Natural killer cell (primary cell): ENCODE results near the gene ROBO1. TPM values are rescaled to one million over a fixed set of nuclear protein-coding genes. Genes with fewer than 3 reads are reported as not detected.

Experiments
- ATAC-seq, 3 donors: fragments of 150-1000 bp in 2 of 3; fragments of 200-7000 bp in 1 of 3; cut with Tn5 transposase; 1 replicate in 1 of 3; 2 replicates in 2 of 3; pipeline ENCODE4 v1.10.0; 2021; ENCODE audit warnings: mild to moderate bottlenecking in 2 of 3, moderate library complexity in 2 of 3
- DNase-seq, 2 donors: peaks; one replicate each; pipeline versions ENCODE4 v3.0.0 to v3.0.0-alpha.2; 2013 to 2021; ENCODE audit warnings: mixed read lengths in 1 of 2
- H3K27ac ChIP-seq: one replicate; pipeline ENCODE4 v1.5.1; 2013; ENCODE audit warnings: mild to moderate bottlenecking, low read length
- H3K27me3 ChIP-seq: one replicate; pipeline ENCODE4 v1.6.1; 2013; ENCODE audit warnings: low read length; ENCODE audit not compliant: control insufficient read depth, insufficient read depth
- H3K36me3 ChIP-seq: one replicate; pipeline ENCODE4 v1.6.1; 2013; ENCODE audit warnings: low read length; ENCODE audit not compliant: control insufficient read depth, insufficient read depth
- H3K4me1 ChIP-seq: one replicate; pipeline ENCODE4 v1.6.1; 2013; ENCODE audit warnings: low read length; ENCODE audit not compliant: control insufficient read depth, insufficient read depth
- H3K4me3 ChIP-seq: one replicate; pipeline ENCODE4 v1.5.1; 2013; ENCODE audit warnings: low read length
- H3K9me3 ChIP-seq: one replicate; pipeline ENCODE4 v1.6.1; 2013; ENCODE audit warnings: low read length; ENCODE audit not compliant: control insufficient read depth, insufficient read depth
- H3K27ac Mint-ChIP-seq, 2 donors: one replicate each; pipeline ENCODE4 v1.8.0; 2022; ENCODE audit warnings: mild to moderate bottlenecking in 2 of 2, mixed read lengths in 2 of 2, moderate library complexity in 1 of 2
- H3K27me3 Mint-ChIP-seq, 2 donors: one replicate each; pipeline ENCODE4 v1.8.0; 2022; ENCODE audit warnings: low read depth in 2 of 2, mixed read lengths in 2 of 2
- H3K36me3 Mint-ChIP-seq: one replicate; pipeline ENCODE4 v1.8.0; 2022; ENCODE audit warnings: mixed read lengths
- H3K4me1 Mint-ChIP-seq, 2 donors: one replicate each; pipeline ENCODE4 v1.8.0; 2022; ENCODE audit warnings: mixed read lengths in 2 of 2
- H3K4me3 Mint-ChIP-seq: one replicate; pipeline ENCODE4 v1.8.0; 2022; ENCODE audit warnings: mild to moderate bottlenecking, moderate library complexity, mixed read lengths
- H3K9me3 Mint-ChIP-seq, 2 donors: one replicate each; pipeline ENCODE4 v1.8.0; 2022; ENCODE audit warnings: mixed read lengths in 2 of 2
- whole genome bisulfite sequencing: methylation state at CpG from one replicate; pipeline ENCODE4 v1.1.7; 2013; ENCODE audit warnings: missing lambda C conversion rate; ENCODE audit not compliant: insufficient coverage; 5-methylcytosine and 5-hydroxymethylcytosine counted together
- intact Hi-C: fragments of 100-400 bp; cut with micrococcal nuclease; formaldehyde crosslinking; loops from one replicate; pipeline ENCODE4 v1.14.2; 2022
- total RNA-seq, 4 donors: library from RNA; stranded (reverse); fragments of 120-200 nt in 1 of 4; gene quantifications; one replicate each; pipeline versions ENCODE4 v1.2.3 to v1.2.4, GENCODE V29; 2013 to 2022
- TF ChIP-seq, protein P1 (sequence below): fragments of 200-600 bp; IDR thresholded peaks from one replicate; pipeline ENCODE4 v1.8.0; 2022; ENCODE audit warnings: antibody characterized with exemption

ROBO1 gene
- total RNA-seq, 3 donors from 2014 or later (not counting 1 experiment from before 2014, with no cell fraction given): 0.07 TPM; not detected in 2

DNA sequence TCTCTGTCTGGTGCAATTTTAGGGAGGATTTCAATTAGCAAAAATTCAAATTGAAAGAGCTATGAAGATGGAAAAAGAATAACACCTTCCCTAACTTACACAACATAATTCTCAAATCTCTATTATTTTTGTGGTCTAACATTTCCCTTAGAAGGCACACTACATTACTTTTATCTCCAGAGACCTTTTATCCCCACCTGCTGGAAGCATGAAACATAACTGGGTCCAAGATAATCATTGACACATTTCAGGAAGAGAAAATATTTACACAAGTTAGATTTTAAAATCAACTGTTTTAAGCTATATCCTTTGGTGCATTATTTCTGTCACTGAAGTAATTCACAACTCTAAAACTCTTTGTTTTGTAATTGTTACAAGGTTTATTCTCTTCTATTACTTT is 779.5 kb downstream of the ROBO1 start:
- no peak for DNase-seq
- no peaks in the 10 kb centered on the region for H3K4me1 ChIP-seq
- ATAC-seq: no peak
- H3K27me3 ChIP-seq: no peaks in the 10 kb centered on the region
- H3K9me3 ChIP-seq: no peaks in the 10 kb centered on the region
- intact Hi-C loops: no loop called here
- H3K4me3 ChIP-seq: no peak overlapping the region
- Mint-ChIP-seq H3K4me1 (no peaks in the 10 kb centered on the region), H3K4me3 (no peak overlapping the region), H3K27me3 (no peaks in the 10 kb centered on the region), H3K27ac (no peak overlapping the region), H3K36me3 (no peaks in the 10 kb centered on the region), H3K9me3 (peaks cover 9 to 15% of the 10 kb centered on the region in 2 donors)
- no peaks in the 10 kb centered on the region for H3K36me3 ChIP-seq
- H3K27ac ChIP-seq: no peak overlapping the region
- TF ChIP-seq, protein P1, sequence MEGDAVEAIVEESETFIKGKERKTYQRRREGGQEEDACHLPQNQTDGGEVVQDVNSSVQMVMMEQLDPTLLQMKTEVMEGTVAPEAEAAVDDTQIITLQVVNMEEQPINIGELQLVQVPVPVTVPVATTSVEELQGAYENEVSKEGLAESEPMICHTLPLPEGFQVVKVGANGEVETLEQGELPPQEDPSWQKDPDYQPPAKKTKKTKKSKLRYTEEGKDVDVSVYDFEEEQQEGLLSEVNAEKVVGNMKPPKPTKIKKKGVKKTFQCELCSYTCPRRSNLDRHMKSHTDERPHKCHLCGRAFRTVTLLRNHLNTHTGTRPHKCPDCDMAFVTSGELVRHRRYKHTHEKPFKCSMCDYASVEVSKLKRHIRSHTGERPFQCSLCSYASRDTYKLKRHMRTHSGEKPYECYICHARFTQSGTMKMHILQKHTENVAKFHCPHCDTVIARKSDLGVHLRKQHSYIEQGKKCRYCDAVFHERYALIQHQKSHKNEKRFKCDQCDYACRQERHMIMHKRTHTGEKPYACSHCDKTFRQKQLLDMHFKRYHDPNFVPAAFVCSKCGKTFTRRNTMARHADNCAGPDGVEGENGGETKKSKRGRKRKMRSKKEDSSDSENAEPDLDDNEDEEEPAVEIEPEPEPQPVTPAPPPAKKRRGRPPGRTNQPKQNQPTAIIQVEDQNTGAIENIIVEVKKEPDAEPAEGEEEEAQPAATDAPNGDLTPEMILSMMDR: no peak

DNA sequence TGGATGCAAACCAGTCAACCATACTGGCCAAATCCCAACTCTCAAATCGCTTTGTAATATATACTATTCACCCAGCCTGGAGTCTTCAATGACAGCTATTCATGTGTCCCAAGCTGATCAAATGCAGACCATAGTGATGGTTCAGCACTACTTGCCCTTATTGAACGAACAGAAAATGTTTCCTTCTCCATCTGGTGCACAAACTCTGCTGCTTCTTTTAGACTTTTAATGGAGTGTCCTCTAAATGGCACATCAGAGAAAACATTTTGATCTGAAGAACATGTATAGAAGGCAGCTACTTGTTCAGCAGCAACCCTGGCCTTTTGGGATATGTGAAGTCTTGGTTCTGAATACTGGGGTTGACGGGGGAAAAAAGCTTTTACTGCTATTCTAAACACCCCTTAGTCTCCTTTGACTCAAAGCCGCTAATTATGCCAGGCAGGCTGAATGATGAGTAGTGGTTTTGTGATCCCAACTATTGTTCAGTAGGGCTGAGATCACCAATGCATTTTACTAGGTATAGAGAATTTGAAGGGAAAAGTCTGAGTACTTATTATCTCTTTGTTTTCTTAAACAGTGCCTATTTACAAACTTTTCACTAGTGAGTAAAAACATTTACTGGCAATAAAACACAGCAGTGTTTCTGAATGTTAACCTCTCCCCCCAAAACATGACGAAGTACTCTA is 781.2 kb downstream of the ROBO1 start:
- Mint-ChIP-seq H3K4me3 (no peak overlapping the region), H3K27me3 (no peaks in the 10 kb centered on the region), H3K27ac (no peak overlapping the region), H3K9me3 (peaks cover 7 to 16% of the 10 kb centered on the region in 2 donors), H3K36me3 (no peaks in the 10 kb centered on the region), H3K4me1 (no peaks in the 10 kb centered on the region)
- Histone ChIP-seq H3K4me3 (no peak overlapping the region), H3K27ac (no peak overlapping the region), H3K4me1 (no peaks in the 10 kb centered on the region), H3K27me3 (no peaks in the 10 kb centered on the region), H3K9me3 (no peaks in the 10 kb centered on the region), H3K36me3 (no peaks in the 10 kb centered on the region)
- WGBS: 75% methylated on average over 2 of the region's 5 CpGs
- ATAC-seq (no peak), DNase-seq (no peak)
- TF ChIP-seq, protein P1: no peak
- intact Hi-C loops: no loop called here

DNA sequence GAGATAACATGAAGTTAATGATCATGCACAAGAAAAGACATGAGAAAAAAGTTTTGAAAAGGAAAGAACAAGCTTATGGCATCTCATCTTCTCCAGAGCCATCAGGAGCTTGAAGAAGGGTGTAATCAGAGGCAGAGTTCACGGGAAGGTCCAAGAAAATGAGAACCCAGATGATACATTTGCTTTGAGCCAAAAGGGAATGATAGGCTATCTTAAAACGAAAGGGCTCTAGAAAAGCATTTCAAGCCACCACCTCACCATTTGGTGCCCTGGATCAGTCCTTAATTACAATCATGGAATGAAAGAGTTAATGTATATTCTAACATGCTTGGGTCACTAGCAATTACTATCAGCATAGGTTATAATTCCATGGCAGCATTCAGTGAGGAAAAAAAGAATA is 781.8 kb downstream of the ROBO1 start:
- DNase-seq (no peak), ATAC-seq (no peak)
- H3K9me3 Mint-ChIP-seq: peaks cover 6 to 14% of the 10 kb centered on the region in 2 donors
- H3K4me3 Mint-ChIP-seq: no peak overlapping the region
- Histone ChIP-seq H3K4me1 (no peaks in the 10 kb centered on the region), H3K36me3 (no peaks in the 10 kb centered on the region), H3K9me3 (no peaks in the 10 kb centered on the region), H3K4me3 (no peak overlapping the region), H3K27ac (no peak overlapping the region), H3K27me3 (no peaks in the 10 kb centered on the region)
- no peak overlapping the region for H3K27ac Mint-ChIP-seq
- intact Hi-C loops: no loop called here
- no peaks in the 10 kb centered on the region for H3K36me3 Mint-ChIP-seq
- H3K27me3 Mint-ChIP-seq: no peaks in the 10 kb centered on the region
- 73% methylated on average over 2 of the region's 2 CpGs for WGBS
- TF ChIP-seq, protein P1: no peak
- H3K4me1 Mint-ChIP-seq: no peaks in the 10 kb centered on the region

DNA sequence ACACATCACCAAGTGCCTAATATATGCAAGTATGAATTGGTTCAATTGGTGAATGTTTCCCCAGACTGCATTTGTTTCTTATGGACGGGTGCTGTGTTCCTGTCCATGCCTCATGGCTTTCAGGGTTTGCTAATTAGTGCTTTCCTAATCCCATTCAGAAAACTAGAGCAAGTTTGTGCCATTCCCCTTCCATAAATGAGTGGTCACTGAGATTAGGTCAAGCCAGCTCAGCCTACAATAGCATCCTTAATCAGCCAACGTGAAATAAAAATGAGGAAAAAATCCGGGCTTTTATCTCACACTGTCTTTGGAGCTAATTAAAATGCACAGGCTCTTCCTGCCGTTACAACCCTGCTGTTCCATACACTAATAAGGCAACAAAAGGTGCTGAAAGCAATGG is 788.8 kb downstream of the ROBO1 start:
- no peak for DNase-seq
- no peak overlapping the region for H3K4me3 ChIP-seq
- no peak for ATAC-seq
- Mint-ChIP-seq H3K4me3 (no peak overlapping the region), H3K27ac (no peak overlapping the region), H3K36me3 (no peaks in the 10 kb centered on the region), H3K27me3 (no peaks in the 10 kb centered on the region), H3K4me1 (no peaks in the 10 kb centered on the region), H3K9me3 (peaks cover 2 to 9% of the 10 kb centered on the region in 2 donors)
- 87% methylated on average over 4 of the region's 4 CpGs for WGBS
- TF ChIP-seq, protein P1: no peak
- intact Hi-C loops: no loop called here
- H3K36me3 ChIP-seq: no peaks in the 10 kb centered on the region
- no peak overlapping the region for H3K27ac ChIP-seq
- no peaks in the 10 kb centered on the region for H3K9me3 ChIP-seq
- no peaks in the 10 kb centered on the region for H3K4me1 ChIP-seq
- no peaks in the 10 kb centered on the region for H3K27me3 ChIP-seq
